CD4-positive, alpha-beta memory T cell (primary cell): ENCODE measurements around the gene ABHD17C. TPM values are rescaled to one million over a fixed set of nuclear protein-coding genes. Genes with fewer than 3 reads are reported as not detected.
A peak's percentile ranks its signal among the peaks of the same experiment; 100 is the strongest.

Experiments
- CTCF ChIA-PET: fragments of 350-600 bp; sonication (Branson Sonifier 250); formaldehyde crosslinking; loops from one replicate; lab custom pipeline; 2021; ENCODE audit warnings: inconsistent platforms; ENCODE audit not compliant: partially characterized antibody; lab: Charles Lee
- POLR2A ChIA-PET: fragments of 350-600 bp; sonication (Branson Sonifier 250); formaldehyde crosslinking; loops from one replicate; lab custom pipeline; 2021; ENCODE audit not compliant: partially characterized antibody; lab: Charles Lee
- DNase-seq, 5 donors: peaks; one replicate each; pipeline versions ENCODE4 v3.0.0 to v3.0.0-alpha.2; 2020 to 2022; ENCODE audit warnings: mixed read lengths in 1 of 5
- H3K27ac ChIP-seq: one replicate; pipeline ENCODE4 v1.7.0; 2013; ENCODE audit warnings: low read depth, low read length
- H3K27me3 ChIP-seq: 2 replicates; pipeline ENCODE4 v1.7.0; 2013; ENCODE audit warnings: mild to moderate bottlenecking, low read length, moderate library complexity; ENCODE audit not compliant: insufficient read depth
- H3K36me3 ChIP-seq: 2 replicates; pipeline ENCODE4 v1.7.0; 2013; ENCODE audit warnings: mild to moderate bottlenecking, low read length, moderate library complexity; ENCODE audit not compliant: insufficient read depth
- H3K4me1 ChIP-seq: 2 replicates; pipeline ENCODE4 v1.7.0; 2013; ENCODE audit warnings: mild to moderate bottlenecking, low read length, moderate library complexity; ENCODE audit not compliant: insufficient read depth
- H3K4me3 ChIP-seq, 2 donors: one replicate each; pipeline ENCODE4 v1.7.0; 2013; ENCODE audit warnings: low read length in 2 of 2, mild to moderate bottlenecking in 1 of 2
- H3K9me3 ChIP-seq, 2 donors: one replicate each; pipeline ENCODE4 v1.7.0; 2013; ENCODE audit warnings: low read length in 2 of 2, control low read depth in 1 of 2; ENCODE audit not compliant: control insufficient read depth in 1 of 2
- H3K27ac Mint-ChIP-seq, 7 donors: one replicate each; pipeline ENCODE4 v1.8.0; 2020 to 2021; ENCODE audit warnings: mixed read lengths in 7 of 7, mild to moderate bottlenecking in 6 of 7, inconsistent platforms in 3 of 7, moderate library complexity in 3 of 7
- H3K27me3 Mint-ChIP-seq, 2 donors: one replicate each; pipeline ENCODE4 v1.8.0; 2020 to 2021; ENCODE audit warnings: mixed read lengths in 2 of 2
- H3K36me3 Mint-ChIP-seq, 2 donors: one replicate each; pipeline ENCODE4 v1.8.0; 2020 to 2021; ENCODE audit warnings: mixed read lengths in 2 of 2, inconsistent platforms in 1 of 2, mild to moderate bottlenecking in 1 of 2
- H3K4me1 Mint-ChIP-seq, 4 donors: one replicate each; pipeline ENCODE4 v1.8.0; 2020 to 2021; ENCODE audit warnings: mixed read lengths in 4 of 4, mild to moderate bottlenecking in 1 of 4
- H3K4me3 Mint-ChIP-seq, 8 donors: one replicate each; pipeline ENCODE4 v1.8.0; 2020 to 2021; ENCODE audit warnings: mixed read lengths in 8 of 8, mild to moderate bottlenecking in 7 of 8, moderate library complexity in 6 of 8, inconsistent platforms in 3 of 8
- H3K9me3 Mint-ChIP-seq, 8 donors: one replicate each; pipeline ENCODE4 v1.8.0; 2020 to 2021; ENCODE audit warnings: mixed read lengths in 8 of 8, mild to moderate bottlenecking in 5 of 8, inconsistent platforms in 3 of 8, moderate library complexity in 1 of 8
- intact Hi-C: fragments of 100-400 bp; cut with micrococcal nuclease; formaldehyde crosslinking; loops from one replicate; pipeline ENCODE4 v1.15.1; 2023
- polyA plus RNA-seq, 2 donors: library from polyadenylated mRNA; unstranded; fragments of 300-500 nt; fragmentation: Illumina TruSeq; gene quantifications; one replicate each; pipeline ENCODE4 v1.2.3, GENCODE V29; 2021
- total RNA-seq, 2 experiments: library from RNA; stranded (reverse); gene quantifications; one replicate each; pipeline ENCODE4 v1.2.3, GENCODE V29; 2021

Gene ABHD17C
- total and polyA plus RNA-seq, 4 experiments from 2014 or later, result 0.32 to 3.8 (median 3.4) TPM

- Histone ChIP-seq H3K36me3 (no peaks in the 10 kb centered on the region), H3K4me1 (peaks cover 16% of the 10 kb centered on the region), H3K9me3 (no peaks in the 10 kb centered on the region), H3K27ac (no peak overlapping the region), H3K4me3 (no peak overlapping the region), H3K27me3 (no peaks in the 10 kb centered on the region)
- CTCF ChIA-PET, result no interaction called here
- peaks cover 0 to 4% of the 10 kb centered on the region in 2 donors for H3K27me3 Mint-ChIP-seq
- POLR2A ChIA-PET, result no interaction called here
- H3K36me3 Mint-ChIP-seq, result peaks cover 3 to 9% of the 10 kb centered on the region in 2 donors
- H3K4me1 Mint-ChIP-seq, result peaks cover 15 to 27% (median 20%) of the 10 kb centered on the region in 4 donors
- DNase-seq, result no peak
- intact Hi-C loops, result loop anchor here (10.0 kb wide), 2 partner anchors 244 to 286 kb away; partner anchors contain the start of gene MESD
- peaks cover 0 to 2% (median 0%) of the 10 kb centered on the region in 8 donors for H3K9me3 Mint-ChIP-seq
- H3K27ac Mint-ChIP-seq, result no peak overlapping the region
- peak overlapping the region in 2 of 8 donors; percentile 48 to 50 for H3K4me3 Mint-ChIP-seq
Observed at GRCh38 chr15:80698676-80699075, 3.6 kb downstream of the ABHD17C start.

DNA sequence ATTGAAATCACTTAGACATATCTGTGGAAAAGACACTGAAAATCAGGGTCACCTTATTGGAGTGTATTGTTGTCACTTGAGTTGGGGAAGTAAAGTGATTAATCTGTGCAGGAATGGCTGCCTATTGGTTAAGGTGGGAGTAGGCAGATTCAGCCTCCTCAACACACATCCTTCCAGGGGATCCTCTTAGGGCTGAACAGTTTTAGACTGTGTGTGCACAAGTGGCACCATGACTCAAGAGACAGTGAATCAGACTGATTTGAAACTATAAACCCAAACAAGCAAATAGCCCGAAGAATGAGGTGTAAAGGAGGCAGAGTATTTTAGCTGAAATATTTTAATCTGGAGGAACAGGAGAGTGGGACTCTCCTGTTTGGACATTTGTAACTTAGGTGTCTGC, 4.9 kb downstream of the ABHD17C start:
- no peak overlapping the region for H3K4me3 ChIP-seq
- peaks cover 10% of the 10 kb centered on the region for H3K4me1 ChIP-seq
- DNase-seq, result no peak
- POLR2A ChIA-PET, result no interaction called here
- Mint-ChIP-seq H3K27ac (no peak overlapping the region), H3K4me1 (peaks cover 11 to 21% (median 15%) of the 10 kb centered on the region in 4 donors), H3K4me3 (no peak overlapping the region), H3K9me3 (peaks cover 0 to 2% (median 0%) of the 10 kb centered on the region in 8 donors), H3K36me3 (peaks cover 3 to 6% of the 10 kb centered on the region in 2 donors), H3K27me3 (peaks cover 0 to 4% of the 10 kb centered on the region in 2 donors)
- CTCF ChIA-PET, result no interaction called here
- no peaks in the 10 kb centered on the region for H3K9me3 ChIP-seq
- intact Hi-C loops, result loop anchor here (10.0 kb wide), 2 partner anchors 245 to 285 kb away; partner anchors contain the start of gene MESD
- H3K27me3 ChIP-seq, result no peaks in the 10 kb centered on the region
- H3K36me3 ChIP-seq, result no peaks in the 10 kb centered on the region
- H3K27ac ChIP-seq, result no peak overlapping the region

DNA sequence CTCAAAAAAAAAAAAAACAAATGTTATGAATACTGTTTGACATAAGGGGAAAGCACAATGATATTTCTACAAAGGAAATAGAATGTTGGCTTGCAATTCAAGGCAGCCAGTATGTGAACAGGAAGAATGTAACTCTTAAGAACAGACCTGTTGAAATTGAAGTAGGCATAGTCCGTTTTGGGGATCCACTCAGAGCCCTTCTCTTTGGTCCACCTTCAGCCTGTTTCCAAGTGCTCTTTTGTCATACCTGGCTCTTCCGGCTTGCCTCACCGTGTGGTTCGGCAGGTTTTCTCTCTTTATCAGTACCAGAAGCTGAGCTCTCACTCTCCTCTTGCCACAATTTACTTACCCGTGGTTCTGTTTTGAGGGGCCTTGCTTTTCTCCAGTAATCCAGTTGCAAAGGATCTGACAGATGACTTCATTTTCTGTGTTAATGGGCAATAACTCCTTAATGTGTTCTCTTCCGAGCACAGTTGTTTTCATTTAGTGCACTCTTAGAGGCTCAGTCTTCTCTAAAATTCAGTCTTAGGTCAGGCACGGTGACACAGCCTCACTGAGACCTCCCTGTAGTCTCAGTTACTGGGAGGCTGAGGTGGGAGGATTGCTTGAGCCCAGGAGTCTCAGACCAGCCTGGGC, 6.7 kb downstream of the ABHD17C start:
- H3K4me1 Mint-ChIP-seq, result peaks cover 5 to 14% (median 8%) of the 10 kb centered on the region in 4 donors
- ChIA-PET POLR2A (no interaction called here), CTCF (no interaction called here)
- H3K36me3 Mint-ChIP-seq, result peaks cover 0 to 3% of the 10 kb centered on the region in 2 donors
- peaks cover 3% of the 10 kb centered on the region for H3K4me1 ChIP-seq
- no peak overlapping the region for H3K27ac ChIP-seq
- no peak overlapping the region for H3K4me3 ChIP-seq
- H3K27me3 ChIP-seq, result no peaks in the 10 kb centered on the region
- no peak for DNase-seq
- no peak overlapping the region for H3K27ac Mint-ChIP-seq
- no peaks in the 10 kb centered on the region for H3K36me3 ChIP-seq
- intact Hi-C loops, result no loop called here
- H3K9me3 ChIP-seq, result no peaks in the 10 kb centered on the region
- H3K4me3 Mint-ChIP-seq, result no peak overlapping the region
- peaks cover 0 to 4% of the 10 kb centered on the region in 2 donors for H3K27me3 Mint-ChIP-seq
- no peaks in the 10 kb centered on the region for H3K9me3 Mint-ChIP-seq

DNA sequence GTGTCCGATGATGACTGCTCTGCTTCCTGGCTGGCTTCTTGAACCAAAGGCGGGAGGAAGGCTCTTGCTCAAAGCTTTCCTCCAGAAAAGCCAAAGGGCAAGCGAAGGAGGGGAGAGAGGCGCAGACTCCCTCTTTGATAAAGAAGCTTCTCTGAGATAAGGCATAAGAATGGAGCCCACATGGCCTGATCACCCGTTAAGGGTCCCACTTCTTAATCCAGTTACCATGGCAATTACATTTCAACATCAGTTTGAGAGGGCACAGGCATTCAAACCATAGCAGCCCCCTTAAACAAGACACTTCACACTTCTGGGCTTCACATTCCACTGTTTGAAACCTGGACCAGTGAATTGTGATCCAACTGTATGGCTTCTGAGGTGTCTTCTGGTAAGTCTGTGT, 8.0 kb downstream of the ABHD17C start:
- H3K27ac Mint-ChIP-seq, result peak overlapping the region in 1 of 7 donors; percentile 55
- Histone ChIP-seq H3K36me3 (no peaks in the 10 kb centered on the region), H3K9me3 (no peaks in the 10 kb centered on the region), H3K27me3 (no peaks in the 10 kb centered on the region), H3K4me3 (no peak overlapping the region), H3K4me1 (no peaks in the 10 kb centered on the region), H3K27ac (no peak overlapping the region)
- H3K27me3 Mint-ChIP-seq, result peaks cover 0 to 4% of the 10 kb centered on the region in 2 donors
- no peaks in the 10 kb centered on the region for H3K9me3 Mint-ChIP-seq
- intact Hi-C loops, result no loop called here
- ChIA-PET CTCF (no interaction called here), POLR2A (no interaction called here)
- peaks cover 0 to 3% of the 10 kb centered on the region in 2 donors for H3K36me3 Mint-ChIP-seq
- DNase-seq, result no peak
- H3K4me3 Mint-ChIP-seq, result no peak overlapping the region
- peaks cover 0 to 5% (median 3%) of the 10 kb centered on the region in 4 donors for H3K4me1 Mint-ChIP-seq

DNA sequence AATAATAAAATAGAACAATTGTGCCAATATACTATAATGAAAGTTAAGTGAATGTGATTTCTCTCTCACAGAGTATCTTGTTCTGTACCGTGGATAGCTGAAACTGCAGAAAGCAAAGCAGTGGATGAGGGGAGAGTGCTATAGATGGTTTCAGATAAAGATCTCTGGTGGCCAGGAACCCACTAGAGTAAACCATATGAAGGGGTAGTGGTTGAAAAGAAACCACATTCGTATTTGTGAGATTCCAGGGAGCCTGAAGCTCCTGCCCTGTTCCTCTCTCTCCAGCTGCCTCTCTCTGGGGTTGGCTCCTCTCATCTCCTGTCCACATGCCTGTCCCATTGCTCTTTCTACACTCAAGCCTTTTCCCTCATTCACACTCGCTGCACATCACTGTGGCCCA, 8.9 kb downstream of the ABHD17C start:
- no peaks in the 10 kb centered on the region for H3K27me3 ChIP-seq
- ChIA-PET CTCF (no interaction called here), POLR2A (no interaction called here)
- Mint-ChIP-seq H3K9me3 (no peaks in the 10 kb centered on the region), H3K4me3 (no peak overlapping the region), H3K4me1 (peaks cover 0 to 4% (median 1%) of the 10 kb centered on the region in 4 donors), H3K27me3 (peaks cover 0 to 4% of the 10 kb centered on the region in 2 donors), H3K27ac (no peak overlapping the region), H3K36me3 (peaks cover 0 to 3% of the 10 kb centered on the region in 2 donors)
- no peak overlapping the region for H3K27ac ChIP-seq
- H3K4me1 ChIP-seq, result no peaks in the 10 kb centered on the region
- H3K9me3 ChIP-seq, result no peaks in the 10 kb centered on the region
- no peak for DNase-seq
- H3K4me3 ChIP-seq, result no peak overlapping the region
- no peaks in the 10 kb centered on the region for H3K36me3 ChIP-seq
- intact Hi-C loops, result no loop called here

GRCh38 chr15:80706161-80706560, 11.1 kb downstream of the ABHD17C start:
- Histone ChIP-seq H3K4me1 (no peaks in the 10 kb centered on the region), H3K27me3 (no peaks in the 10 kb centered on the region), H3K27ac (no peak overlapping the region), H3K36me3 (no peaks in the 10 kb centered on the region), H3K9me3 (no peaks in the 10 kb centered on the region), H3K4me3 (no peak overlapping the region)
- no peaks in the 10 kb centered on the region for H3K36me3 Mint-ChIP-seq
- ChIA-PET CTCF (no interaction called here), POLR2A (no interaction called here)
- H3K27ac Mint-ChIP-seq, result no peak overlapping the region
- no peak overlapping the region for H3K4me3 Mint-ChIP-seq
- H3K27me3 Mint-ChIP-seq, result peaks cover 0 to 2% of the 10 kb centered on the region in 2 donors
- no peak for DNase-seq
- H3K4me1 Mint-ChIP-seq, result peaks cover 0 to 4% (median 2%) of the 10 kb centered on the region in 4 donors
- H3K9me3 Mint-ChIP-seq, result no peaks in the 10 kb centered on the region
- intact Hi-C loops, result no loop called here

- CTCF ChIA-PET, result no interaction called here
- Histone ChIP-seq H3K27ac (no peak overlapping the region), H3K4me3 (no peak overlapping the region), H3K9me3 (no peaks in the 10 kb centered on the region), H3K4me1 (no peaks in the 10 kb centered on the region), H3K36me3 (no peaks in the 10 kb centered on the region), H3K27me3 (no peaks in the 10 kb centered on the region)
- Mint-ChIP-seq H3K27me3 (no peaks in the 10 kb centered on the region), H3K4me1 (peaks cover 0 to 4% (median 2%) of the 10 kb centered on the region in 4 donors), H3K9me3 (no peaks in the 10 kb centered on the region), H3K27ac (no peak overlapping the region), H3K36me3 (no peaks in the 10 kb centered on the region), H3K4me3 (no peak overlapping the region)
- intact Hi-C loops, result no loop called here
- DNase-seq, result no peak
- POLR2A ChIA-PET, result no interaction called here
Observed at GRCh38 chr15:80709542-80709941, 14.4 kb downstream of the ABHD17C start.
